ENCODE data around the gene PCBP2. TPM values are rescaled to one million over a fixed set of nuclear protein-coding genes. Genes with fewer than 3 reads are reported as not detected.
A peak's percentile ranks its signal among the peaks of the same experiment; 100 is the strongest.

Gene PCBP2
- total RNA-seq, 4 donors from 2014 or later, result 493 to 555 (median 514) TPM

DNA sequence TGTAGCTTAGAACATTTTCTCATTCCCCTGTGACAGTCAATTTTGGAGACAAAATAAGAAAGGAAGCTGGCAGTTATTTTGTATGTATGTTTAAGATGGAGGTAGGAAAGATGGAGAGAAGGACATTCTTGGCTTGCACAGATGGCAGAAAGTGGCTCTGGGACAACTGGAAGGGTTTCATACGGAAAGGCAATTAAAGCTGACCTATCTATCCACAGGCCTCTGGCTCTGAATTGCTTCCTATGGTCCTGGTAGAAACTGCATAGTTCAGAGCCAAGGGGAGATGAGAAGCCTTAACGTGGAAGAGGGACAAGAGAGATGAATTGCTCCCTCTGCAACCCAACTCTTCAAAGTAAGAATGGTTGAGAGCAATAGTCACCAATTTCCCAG, 63.4 kb downstream of the PCBP2 start:
- no peaks in the 10 kb centered on the region for H3K27me3 ChIP-seq
- TF ChIP-seq POLR2A (IDR thresholded peaks at IDR 0.05), result no peak
- H3K36me3 ChIP-seq, result peaks cover 12 to 44% of the 10 kb centered on the region in 2 donors
- peak overlapping the region in 2 of 3 donors; percentile 34 to 69 for H3K27ac ChIP-seq
- no peak for DNase-seq
- WGBS, 2 donors, result 63 to 64% methylated on average over 2 of the region's 2 CpGs
- intact Hi-C loops (cut with DNase I), result no loop called here
- no peaks in the 10 kb centered on the region for H3K9me3 ChIP-seq
- H3K4me3 ChIP-seq (replicated peaks in 1 of 3), result no peak overlapping the region
- peaks cover 26 to 28% of the 10 kb centered on the region in 2 donors for H3K4me1 ChIP-seq

DNA sequence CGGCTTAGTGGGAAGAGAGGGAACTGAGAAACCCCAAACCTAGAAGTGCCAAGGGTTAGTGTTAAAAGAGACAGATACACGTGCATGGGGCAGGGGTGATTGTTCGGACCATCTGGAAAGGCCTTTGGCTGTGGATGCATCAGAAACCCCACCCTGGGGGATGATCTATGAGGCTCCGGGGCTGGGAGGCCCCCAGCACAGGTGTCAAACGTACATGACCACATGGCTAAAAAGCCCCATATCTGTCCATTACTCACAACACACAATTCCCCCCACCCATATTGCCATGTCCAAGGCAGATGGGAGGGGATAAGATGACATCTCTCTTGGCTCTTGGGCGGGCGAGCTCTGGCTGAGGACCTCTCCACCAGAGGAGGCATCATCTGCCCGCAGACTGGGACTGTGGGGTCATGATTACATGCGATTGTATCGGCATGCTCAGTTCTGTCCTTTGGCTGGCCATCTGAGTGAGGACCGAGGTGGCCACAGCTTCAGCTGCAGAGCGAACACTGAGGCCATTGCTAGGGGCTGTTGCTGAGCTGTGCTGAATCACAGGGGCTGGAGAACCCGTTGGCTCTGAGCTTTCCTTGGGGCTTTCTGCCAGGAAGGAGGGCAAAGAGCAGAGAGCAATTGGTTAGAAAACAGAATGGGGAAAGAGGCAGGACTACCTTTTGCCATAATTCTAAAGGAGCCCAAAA, 65.0 kb downstream of the PCBP2 start:
- peaks cover 21 to 58% of the 10 kb centered on the region in 2 donors for H3K36me3 ChIP-seq
- TF ChIP-seq POLR2A (IDR thresholded peaks at IDR 0.05), result no peak
- TF ChIP-seq, protein P1, sequence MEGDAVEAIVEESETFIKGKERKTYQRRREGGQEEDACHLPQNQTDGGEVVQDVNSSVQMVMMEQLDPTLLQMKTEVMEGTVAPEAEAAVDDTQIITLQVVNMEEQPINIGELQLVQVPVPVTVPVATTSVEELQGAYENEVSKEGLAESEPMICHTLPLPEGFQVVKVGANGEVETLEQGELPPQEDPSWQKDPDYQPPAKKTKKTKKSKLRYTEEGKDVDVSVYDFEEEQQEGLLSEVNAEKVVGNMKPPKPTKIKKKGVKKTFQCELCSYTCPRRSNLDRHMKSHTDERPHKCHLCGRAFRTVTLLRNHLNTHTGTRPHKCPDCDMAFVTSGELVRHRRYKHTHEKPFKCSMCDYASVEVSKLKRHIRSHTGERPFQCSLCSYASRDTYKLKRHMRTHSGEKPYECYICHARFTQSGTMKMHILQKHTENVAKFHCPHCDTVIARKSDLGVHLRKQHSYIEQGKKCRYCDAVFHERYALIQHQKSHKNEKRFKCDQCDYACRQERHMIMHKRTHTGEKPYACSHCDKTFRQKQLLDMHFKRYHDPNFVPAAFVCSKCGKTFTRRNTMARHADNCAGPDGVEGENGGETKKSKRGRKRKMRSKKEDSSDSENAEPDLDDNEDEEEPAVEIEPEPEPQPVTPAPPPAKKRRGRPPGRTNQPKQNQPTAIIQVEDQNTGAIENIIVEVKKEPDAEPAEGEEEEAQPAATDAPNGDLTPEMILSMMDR (IDR thresholded peaks at IDR 0.05), result no peak
- peaks cover 26 to 28% of the 10 kb centered on the region in 2 donors for H3K4me1 ChIP-seq
- intact Hi-C loops (cut with DNase I), result no loop called here
- DNase-seq, result no peak
- no peak overlapping the region for H3K27ac ChIP-seq
- 87 to 89% methylated on average over 10 to 13 of the region's 13 CpGs for WGBS, 2 donors
- H3K27me3 ChIP-seq, result no peaks in the 10 kb centered on the region
- no peaks in the 10 kb centered on the region for H3K9me3 ChIP-seq
- H3K4me3 ChIP-seq (replicated peaks in 1 of 3), result no peak overlapping the region

DNA sequence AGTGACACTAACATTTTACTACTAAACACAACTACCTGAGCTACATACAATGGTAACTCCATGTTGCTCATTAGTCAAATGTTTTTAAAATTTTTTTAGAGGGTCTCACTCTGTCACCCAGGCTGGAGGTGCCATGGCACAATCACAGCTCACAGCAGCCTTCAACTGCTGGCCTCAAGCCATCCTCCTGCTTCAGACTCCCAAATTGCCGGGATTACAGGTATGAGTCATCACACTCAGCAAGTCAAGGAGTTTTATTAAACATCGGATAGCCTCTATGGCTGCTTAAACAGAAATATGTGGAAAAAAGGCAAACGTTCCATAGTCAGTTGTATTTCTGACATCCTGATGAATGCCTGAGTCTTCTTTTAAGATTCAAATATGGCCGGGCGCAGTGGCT, 66.5 kb downstream of the PCBP2 start:
- Histone ChIP-seq H3K36me3 (peaks cover 36 to 67% of the 10 kb centered on the region in 2 donors), H3K4me3 (replicated peaks in 1 of 3) (no peak overlapping the region), H3K27me3 (no peaks in the 10 kb centered on the region), H3K4me1 (peaks cover 22 to 24% of the 10 kb centered on the region in 2 donors), H3K27ac (no peak overlapping the region), H3K9me3 (no peaks in the 10 kb centered on the region)
- TF ChIP-seq POLR2A (IDR thresholded peaks at IDR 0.05), result no peak
- TF ChIP-seq, protein P1 (IDR thresholded peaks at IDR 0.05), result no peak
- no peak for DNase-seq
- WGBS, 2 donors, result 86 to 87% methylated on average over 5 of the region's 5 CpGs
- intact Hi-C loops (cut with DNase I), result no loop called here

DNA sequence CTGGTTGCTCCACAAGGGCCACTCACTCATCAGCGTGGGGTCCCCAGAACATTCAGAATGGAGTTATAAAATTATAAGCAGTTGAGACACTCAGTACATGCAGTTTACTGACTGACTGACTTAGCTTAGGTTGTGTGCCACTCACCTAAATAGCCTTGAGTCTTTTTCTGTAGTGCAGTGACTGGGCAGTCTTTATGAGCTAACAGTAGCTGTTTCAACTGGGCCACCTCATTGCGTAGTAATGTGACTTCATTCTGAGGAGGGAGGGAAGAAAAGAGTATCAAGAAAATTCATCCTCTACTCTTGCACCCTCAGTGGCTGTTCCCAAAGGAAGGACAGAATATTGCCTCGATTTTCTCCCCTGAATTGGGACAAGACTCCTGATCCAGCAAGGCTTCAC, 71.2 kb downstream of the PCBP2 start:
- TF ChIP-seq POLR2A (IDR thresholded peaks at IDR 0.05), result no peak
- TF ChIP-seq, protein P1 (IDR thresholded peaks at IDR 0.05), result no peak
- no peaks in the 10 kb centered on the region for H3K27me3 ChIP-seq
- 95% methylated on average over 3 of the region's 3 CpGs for WGBS, 2 donors
- H3K27ac ChIP-seq, result no peak overlapping the region
- peaks cover 32 to 60% of the 10 kb centered on the region in 2 donors for H3K36me3 ChIP-seq
- H3K4me1 ChIP-seq, result no peaks in the 10 kb centered on the region
- no peaks in the 10 kb centered on the region for H3K9me3 ChIP-seq
- no peak overlapping the region for H3K4me3 ChIP-seq (replicated peaks in 1 of 3)
- DNase-seq, result no peak
- intact Hi-C loops (cut with DNase I), result no loop called here

DNA sequence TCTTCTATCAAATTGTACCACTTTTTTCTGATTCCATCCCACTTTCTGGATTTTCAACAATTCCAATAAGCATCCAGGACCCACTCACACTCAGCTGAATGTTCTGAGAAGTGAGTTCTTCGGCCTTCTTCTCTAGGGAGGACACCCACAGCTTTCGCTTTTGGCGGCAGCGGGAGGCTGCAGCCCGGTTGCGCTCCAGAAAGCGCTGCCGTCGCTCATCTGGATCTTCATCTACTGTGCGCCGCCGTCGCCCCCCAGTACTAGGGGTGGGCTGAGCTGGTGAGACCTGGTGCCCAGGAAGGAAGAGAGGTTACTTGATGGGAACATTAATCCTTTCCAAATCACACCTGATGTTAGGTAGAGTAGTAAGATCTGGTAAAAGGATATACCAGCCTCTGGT, 72.6 kb downstream of the PCBP2 start:
- no peak for DNase-seq
- intact Hi-C loops (cut with DNase I), result no loop called here
- no peak for TF ChIP-seq POLR2A (IDR thresholded peaks at IDR 0.05)
- TF ChIP-seq, protein P1 (IDR thresholded peaks at IDR 0.05), result no peak
- WGBS, 2 donors, result 95 to 96% methylated on average over 13 of the region's 13 CpGs
- Histone ChIP-seq H3K9me3 (no peaks in the 10 kb centered on the region), H3K4me1 (no peaks in the 10 kb centered on the region), H3K27ac (no peak overlapping the region), H3K4me3 (replicated peaks in 1 of 3) (no peak overlapping the region), H3K36me3 (peaks cover 38 to 51% of the 10 kb centered on the region in 2 donors), H3K27me3 (no peaks in the 10 kb centered on the region)
